Right atrium auricular region (tissue), 2 donors: Measurements from ENCODE around the gene KIF2C. TPM values are rescaled to one million over a fixed set of nuclear protein-coding genes. Genes with fewer than 3 reads are reported as not detected.
"Not testable (repeated sequence)": the region's sequence is repeated elsewhere in the genome, so short reads cannot be mapped to it uniquely, and the experiment has no call there.

ENCODE experiments used
- DNase-seq: peaks from one replicate; pipeline ENCODE4 v3.0.0-alpha.2; 2019; ENCODE audit warnings: low spot score
- H3K27ac ChIP-seq, 2 donors: fragments of 200-600 bp; sonication (generic); 1 replicate in 1 of 2; 2 replicates in 1 of 2; pipeline ENCODE4 v1.5.1; 2016 to 2019
- H3K27me3 ChIP-seq, 2 donors: fragments of 200-600 bp; sonication (generic); one replicate each; pipeline versions ENCODE4 v1.5.1 to v1.6.0; 2017 to 2019
- H3K36me3 ChIP-seq: fragments of 200-600 bp; sonication (generic); one replicate; pipeline ENCODE4 v1.5.1; 2016
- H3K4me1 ChIP-seq, 2 donors: fragments of 200-600 bp; sonication (generic); one replicate each; pipeline versions ENCODE4 v1.5.1 to v1.6.0; 2017 to 2019
- H3K4me3 ChIP-seq, 2 donors: fragments of 200-600 bp; sonication (generic); 1 replicate in 1 of 2; 2 replicates in 1 of 2; pipeline ENCODE4 v1.5.1; 2017 to 2019; ENCODE audit warnings: mild to moderate bottlenecking in 1 of 2, moderate library complexity in 1 of 2
- H3K9me3 ChIP-seq, 2 donors: fragments of 200-600 bp; sonication (generic); one replicate each; pipeline ENCODE4 v1.5.1; 2019
- total RNA-seq, 2 donors: library from RNA; depleted of rRNA; stranded (reverse); fragments of >200 nt; gene quantifications; one replicate each; pipeline ENCODE4 v1.1.0, GENCODE V29; 2016
- TF ChIP-seq, protein P1 (sequence below), 2 donors: fragments of 200-600 bp; sonication (generic); IDR thresholded peaks; one replicate each; pipeline ENCODE4 v1.5.1; 2019; ENCODE audit warnings: antibody characterized with exemption in 2 of 2

The KIF2C gene
- total RNA-seq, 2 donors from 2014 or later = 0.67 to 1.3 TPM

DNA sequence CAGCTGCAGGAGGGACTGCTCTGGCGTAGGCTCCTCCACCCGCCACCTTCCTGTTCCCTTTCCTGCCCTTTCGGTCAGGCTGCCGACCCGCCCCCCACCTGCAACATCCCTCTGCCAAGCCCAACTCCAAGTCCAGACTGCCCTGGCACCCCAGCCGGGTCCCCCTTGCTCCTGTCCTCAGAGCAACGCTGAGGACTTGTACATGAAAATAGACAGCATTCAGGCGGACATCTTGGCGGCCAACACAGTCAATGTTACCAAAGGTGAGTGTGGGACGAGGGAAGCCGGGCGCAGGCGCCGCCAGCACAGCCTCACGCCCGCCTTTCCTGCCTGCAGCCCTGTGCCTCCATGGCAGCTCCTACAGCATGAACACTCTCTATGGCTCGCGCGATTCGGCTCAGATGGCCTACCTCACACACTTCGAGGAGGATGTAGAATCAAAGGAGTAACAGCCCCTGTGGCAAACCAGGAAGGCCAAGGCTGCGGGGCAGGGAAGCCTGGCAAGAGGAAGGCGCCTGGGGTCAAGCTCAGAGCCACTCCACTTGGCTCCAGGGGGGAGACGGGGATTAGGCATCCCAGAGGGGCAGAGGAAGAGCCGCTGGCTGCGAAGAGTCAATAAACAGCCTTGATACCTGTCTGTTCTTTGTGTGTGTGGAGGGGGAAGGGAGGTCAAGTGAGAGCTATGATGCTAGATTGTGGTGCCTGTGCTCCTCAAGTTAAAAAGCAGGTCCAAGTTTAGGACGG lies 14.5 kb upstream of the KIF2C start:
- no peaks in the 10 kb centered on the region for H3K9me3 ChIP-seq
- TF ChIP-seq, protein P1, sequence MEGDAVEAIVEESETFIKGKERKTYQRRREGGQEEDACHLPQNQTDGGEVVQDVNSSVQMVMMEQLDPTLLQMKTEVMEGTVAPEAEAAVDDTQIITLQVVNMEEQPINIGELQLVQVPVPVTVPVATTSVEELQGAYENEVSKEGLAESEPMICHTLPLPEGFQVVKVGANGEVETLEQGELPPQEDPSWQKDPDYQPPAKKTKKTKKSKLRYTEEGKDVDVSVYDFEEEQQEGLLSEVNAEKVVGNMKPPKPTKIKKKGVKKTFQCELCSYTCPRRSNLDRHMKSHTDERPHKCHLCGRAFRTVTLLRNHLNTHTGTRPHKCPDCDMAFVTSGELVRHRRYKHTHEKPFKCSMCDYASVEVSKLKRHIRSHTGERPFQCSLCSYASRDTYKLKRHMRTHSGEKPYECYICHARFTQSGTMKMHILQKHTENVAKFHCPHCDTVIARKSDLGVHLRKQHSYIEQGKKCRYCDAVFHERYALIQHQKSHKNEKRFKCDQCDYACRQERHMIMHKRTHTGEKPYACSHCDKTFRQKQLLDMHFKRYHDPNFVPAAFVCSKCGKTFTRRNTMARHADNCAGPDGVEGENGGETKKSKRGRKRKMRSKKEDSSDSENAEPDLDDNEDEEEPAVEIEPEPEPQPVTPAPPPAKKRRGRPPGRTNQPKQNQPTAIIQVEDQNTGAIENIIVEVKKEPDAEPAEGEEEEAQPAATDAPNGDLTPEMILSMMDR (IDR thresholded peaks at IDR 0.05) = no peak
- DNase-seq = no peak
- H3K4me1 ChIP-seq = no peaks in the 10 kb centered on the region
- no peaks in the 10 kb centered on the region for H3K36me3 ChIP-seq
- H3K27me3 ChIP-seq = no peaks in the 10 kb centered on the region
- no peak overlapping the region for H3K27ac ChIP-seq
- H3K4me3 ChIP-seq = no peak overlapping the region

DNA sequence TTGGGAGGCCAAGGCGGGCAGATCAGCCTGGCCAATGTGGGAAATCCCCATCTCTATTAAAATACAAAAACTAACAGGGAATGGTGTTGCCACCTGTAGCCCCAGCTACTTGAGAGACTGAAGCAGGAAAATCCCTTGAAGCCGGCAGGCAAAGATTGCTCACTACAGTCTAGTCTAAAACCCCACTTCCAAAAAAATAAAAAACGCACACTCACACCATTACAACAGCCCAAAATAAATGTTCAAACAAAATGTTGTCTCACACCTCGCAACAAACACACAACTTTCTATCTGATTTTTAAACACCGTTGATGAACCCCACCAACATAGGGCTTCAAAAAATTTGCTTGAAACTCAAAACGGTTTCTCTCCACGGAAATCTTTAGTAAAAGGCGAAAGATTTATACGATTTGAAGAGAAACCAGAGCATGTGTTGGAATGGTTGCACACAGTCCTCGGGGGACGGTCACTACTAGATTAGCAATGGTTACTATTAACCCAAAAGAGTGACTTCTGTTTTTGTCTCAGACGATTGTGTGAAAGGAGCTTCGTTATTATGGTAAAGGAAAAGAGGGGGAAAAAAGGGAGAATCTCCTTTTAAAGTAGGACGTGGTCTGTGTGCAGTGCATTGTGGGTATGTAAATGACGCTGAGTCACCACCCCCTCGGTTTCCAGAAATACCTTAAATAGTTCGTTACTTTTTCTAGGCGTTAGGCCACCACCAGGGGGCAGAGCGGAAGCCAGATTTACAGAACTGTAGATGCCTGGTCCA lies 8.7 kb upstream of the KIF2C start, which contains the start of gene RNU5D-1:
RNU5D-1 (minus strand) TSS at position 430 of the 772 bp plus-strand sequence.
- H3K4me3 ChIP-seq = peak within 1 kb of the TSS; percentile 7 to 25
- peak; percentile 98 for DNase-seq
- TF ChIP-seq, protein P1 (IDR thresholded peaks at IDR 0.05) = peak; percentile 73 to 79
- no peaks in the 10 kb centered on the region for H3K36me3 ChIP-seq
- H3K4me1 ChIP-seq = peaks cover 0 to 14% of the 10 kb centered on the region in 2 donors
- H3K27me3 ChIP-seq = no peaks in the 10 kb centered on the region
- H3K9me3 ChIP-seq = no peaks in the 10 kb centered on the region
- H3K27ac ChIP-seq = peak within 1 kb of the TSS; percentile 84 to 89

DNA sequence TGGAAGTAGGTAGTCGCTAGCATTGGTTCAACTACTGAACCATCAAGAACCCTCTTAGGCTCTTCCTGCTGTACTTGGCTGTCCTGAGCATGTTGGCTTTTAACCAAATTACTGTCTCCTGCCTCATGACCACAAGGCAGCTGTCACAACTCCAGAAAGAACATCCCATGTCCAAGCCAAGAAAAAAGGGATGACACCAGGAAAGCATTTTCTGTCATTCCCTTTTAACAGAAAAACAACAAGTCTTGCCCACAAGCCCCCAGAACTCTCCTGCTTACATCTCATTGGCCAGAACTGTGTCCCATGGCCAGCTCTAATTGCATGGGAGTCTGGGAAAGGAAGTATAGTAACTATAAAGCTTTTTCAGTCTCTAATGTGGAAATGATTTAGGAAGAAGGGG lies 6.3 kb upstream of the KIF2C start:
- H3K36me3 ChIP-seq = no peaks in the 10 kb centered on the region
- DNase-seq = no peak
- no peak overlapping the region for H3K4me3 ChIP-seq
- TF ChIP-seq, protein P1 (IDR thresholded peaks at IDR 0.05) = no peak
- H3K4me1 ChIP-seq = peaks cover 0 to 14% of the 10 kb centered on the region in 2 donors
- H3K27ac ChIP-seq = peak overlapping the region; percentile 51 to 75
- H3K27me3 ChIP-seq = no peaks in the 10 kb centered on the region
- no peaks in the 10 kb centered on the region for H3K9me3 ChIP-seq

DNA sequence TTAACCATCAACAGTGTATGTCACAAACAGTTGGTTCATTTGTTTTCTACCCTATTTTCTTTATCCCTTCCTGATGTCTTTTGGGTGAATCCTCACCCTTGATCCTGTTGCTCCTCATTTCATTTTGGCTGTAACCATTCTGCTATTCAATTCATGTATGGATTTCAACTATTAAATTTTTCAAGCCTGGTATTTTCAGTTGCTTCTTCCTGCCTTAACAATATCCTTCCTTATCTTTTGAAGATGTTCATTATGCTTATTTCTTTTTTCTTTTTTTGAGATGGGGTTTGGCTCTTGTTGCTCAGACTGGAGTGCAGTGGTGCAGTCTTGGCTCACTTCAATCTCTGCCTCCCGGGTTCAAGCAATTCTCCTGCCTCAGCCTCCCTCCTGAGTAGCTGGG lies 5.9 kb upstream of the KIF2C start:
- H3K27me3 ChIP-seq = no peaks in the 10 kb centered on the region
- no peaks in the 10 kb centered on the region for H3K9me3 ChIP-seq
- peaks cover 0 to 14% of the 10 kb centered on the region in 2 donors for H3K4me1 ChIP-seq
- DNase-seq = no peak
- H3K27ac ChIP-seq = peak overlapping the region; percentile 51 to 75
- no peaks in the 10 kb centered on the region for H3K36me3 ChIP-seq
- TF ChIP-seq, protein P1 (IDR thresholded peaks at IDR 0.05) = no peak
- no peak overlapping the region for H3K4me3 ChIP-seq

DNA sequence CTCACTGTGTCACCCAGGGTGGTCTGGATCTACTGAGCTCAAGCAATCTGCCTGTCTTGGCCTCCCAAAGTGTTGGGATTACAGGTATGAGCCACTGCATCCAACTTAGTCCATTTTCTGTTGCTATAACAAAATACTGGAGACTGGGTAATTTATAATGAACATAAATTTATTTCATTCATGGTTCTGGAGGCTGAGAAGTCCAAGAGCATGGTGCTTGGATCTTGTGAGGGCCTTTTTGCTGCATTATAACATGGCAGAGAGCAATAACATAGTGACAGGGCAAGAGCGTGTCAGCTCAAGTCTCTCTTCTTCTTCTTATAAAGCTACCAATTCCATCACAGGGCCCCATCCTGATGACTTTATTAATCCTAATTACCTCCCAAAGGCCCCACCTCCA lies 3.6 kb upstream of the KIF2C start:
- Histone ChIP-seq H3K4me3 (no peak overlapping the region), H3K27ac (no peak overlapping the region), H3K4me1 (peaks cover 0 to 17% of the 10 kb centered on the region in 2 donors), H3K27me3 (no peaks in the 10 kb centered on the region), H3K9me3 (no peaks in the 10 kb centered on the region), H3K36me3 (no peaks in the 10 kb centered on the region)
- no peak for DNase-seq
- TF ChIP-seq, protein P1 (IDR thresholded peaks at IDR 0.05) = no peak

DNA sequence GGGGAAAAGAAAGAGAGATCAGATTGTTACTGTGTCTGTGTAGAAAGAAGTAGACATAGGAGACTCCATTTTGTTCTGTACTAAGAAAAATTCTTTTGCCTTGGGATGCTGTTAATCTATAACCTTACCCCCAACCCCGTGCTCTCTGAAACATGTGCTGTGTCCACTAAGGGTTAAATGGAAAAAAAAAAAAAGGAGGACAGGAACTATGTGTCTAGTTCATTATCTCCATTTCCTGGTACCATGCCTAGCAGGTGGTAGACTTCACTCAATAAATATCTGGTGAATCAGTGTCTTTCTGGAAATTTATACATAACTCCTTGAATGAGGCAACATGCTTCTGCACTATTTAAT lies 707 bp upstream of the KIF2C start:
- H3K4me3 ChIP-seq = peak overlapping the region; percentile 49 to 58
- H3K4me1 ChIP-seq, H3K9me3 ChIP-seq, H3K27me3 ChIP-seq, H3K36me3 ChIP-seq, DNase-seq: not testable (repeated sequence)
- H3K27ac ChIP-seq = peak overlapping the region; percentile 87 to 88
